Measurements from ENCODE around the gene RHOV. TPM values are rescaled to one million over a fixed set of nuclear protein-coding genes. Genes with fewer than 3 reads are reported as not detected.

The RHOV gene
- total RNA-seq, 6 experiments from 2014 or later = not detected

- DNase-seq (no peak), ATAC-seq (no peak)
- Histone ChIP-seq H3K4me3 (no peak overlapping the region), H3K4me1 (peaks cover 0 to 16% (median 3%) of the 10 kb centered on the region in 4 donors), H3K36me3 (peaks cover 0 to 45% (median 19%) of the 10 kb centered on the region in 4 donors), H3K27me3 (no peaks in the 10 kb centered on the region), H3K27ac (no peak overlapping the region), H3K9me3 (no peaks in the 10 kb centered on the region)
- TF ChIP-seq CTCF (IDR thresholded peaks at IDR 0.05) = no peak
- no peak for TF ChIP-seq POLR2A (IDR thresholded peaks at IDR 0.05)
- intact Hi-C loops (cut with DNase I) = loop anchor here (10.0 kb wide), 3 partner anchors 114 to 284 kb away; no protein-coding TSS in a partner anchor
- WGBS (ENCODE audit: insufficient coverage, low coverage, low lambda C conversion rate, missing lambda C conversion rate) = 79% methylated on average over 5 of the region's 36 CpGs
Observed at GRCh38 chr15:40900256-40901052, 26.4 kb upstream of the RHOV start.

DNA sequence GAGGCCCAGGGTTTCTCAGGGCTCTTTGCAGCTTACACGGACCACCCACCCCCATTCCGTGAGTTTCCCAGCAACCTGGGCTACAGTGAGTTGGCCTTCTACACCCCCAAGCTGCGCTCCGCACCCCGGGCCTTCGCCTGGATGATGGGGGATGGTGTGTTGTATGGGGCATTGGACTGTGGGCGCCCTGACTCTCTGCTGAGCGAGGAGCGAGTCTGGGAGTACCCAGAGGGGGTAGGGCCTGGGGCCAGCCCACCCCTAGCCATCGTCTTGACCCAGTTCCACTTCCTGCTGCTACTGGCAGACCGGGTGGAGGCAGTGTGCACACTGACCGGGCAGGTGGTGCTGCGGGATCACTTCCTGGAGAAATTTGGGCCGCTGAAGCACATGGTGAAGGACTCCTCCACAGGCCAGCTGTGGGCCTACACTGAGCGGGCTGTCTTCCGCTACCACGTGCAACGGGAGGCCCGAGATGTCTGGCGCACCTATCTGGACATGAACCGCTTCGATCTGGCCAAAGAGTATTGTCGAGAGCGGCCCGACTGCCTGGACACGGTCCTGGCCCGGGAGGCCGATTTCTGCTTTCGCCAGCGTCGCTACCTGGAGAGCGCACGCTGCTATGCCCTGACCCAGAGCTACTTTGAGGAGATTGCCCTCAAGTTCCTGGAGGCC is 25.6 kb upstream of the RHOV start:
- no peak for TF ChIP-seq POLR2A (IDR thresholded peaks at IDR 0.05)
- TF ChIP-seq CTCF (IDR thresholded peaks at IDR 0.05) = no peak
- Histone ChIP-seq H3K4me3 (no peak overlapping the region), H3K36me3 (peaks cover 0 to 45% (median 19%) of the 10 kb centered on the region in 4 donors), H3K27ac (no peak overlapping the region), H3K4me1 (peaks cover 0 to 16% (median 6%) of the 10 kb centered on the region in 4 donors), H3K9me3 (no peaks in the 10 kb centered on the region), H3K27me3 (no peaks in the 10 kb centered on the region)
- no peak for ATAC-seq
- DNase-seq = no peak
- intact Hi-C loops (cut with DNase I) = loop anchor here (10.0 kb wide), 3 partner anchors 115 to 285 kb away; no protein-coding TSS in a partner anchor
- 80% methylated on average over 1 of the region's 33 CpGs for WGBS (ENCODE audit: insufficient coverage, low coverage, low lambda C conversion rate, missing lambda C conversion rate)

- H3K27me3 ChIP-seq = no peaks in the 10 kb centered on the region
- H3K9me3 ChIP-seq = no peaks in the 10 kb centered on the region
- 6% methylated on average over 15 of the region's 33 CpGs for WGBS (ENCODE audit: insufficient coverage, low coverage, low lambda C conversion rate, missing lambda C conversion rate)
- H3K4me3 ChIP-seq = peak overlapping the region; percentile 72 to 95 (median 83)
- TF ChIP-seq CTCF (IDR thresholded peaks at IDR 0.05) (peak in 3 of 4 donors; percentile 19 to 51 (median 26)), POLR2A (IDR thresholded peaks at IDR 0.05) (no peak)
- peak; percentile 42 to 48 (median 45) for ATAC-seq
- DNase-seq = peak in 2 of 3 donors; percentile 62 to 73
- peaks cover 0 to 18% (median 6%) of the 10 kb centered on the region in 4 donors for H3K4me1 ChIP-seq
- H3K36me3 ChIP-seq = peaks cover 0 to 28% (median 7%) of the 10 kb centered on the region in 4 donors
- H3K27ac ChIP-seq = peak overlapping the region; percentile 85 to 90 (median 88)
- intact Hi-C loops (cut with DNase I) = loop anchor here in 1 of 2 donors (5.0 kb wide), 1 partner anchor 38 kb away; no protein-coding TSS in a partner anchor
Observed at GRCh38 chr15:40894681-40895448, 20.8 kb upstream of the RHOV start.
